Measurements from ENCODE around the gene CR1L.
"Not testable (repeated sequence)": the region's sequence is repeated elsewhere in the genome, so short reads cannot be mapped to it uniquely, and the experiment has no call there.

DNA sequence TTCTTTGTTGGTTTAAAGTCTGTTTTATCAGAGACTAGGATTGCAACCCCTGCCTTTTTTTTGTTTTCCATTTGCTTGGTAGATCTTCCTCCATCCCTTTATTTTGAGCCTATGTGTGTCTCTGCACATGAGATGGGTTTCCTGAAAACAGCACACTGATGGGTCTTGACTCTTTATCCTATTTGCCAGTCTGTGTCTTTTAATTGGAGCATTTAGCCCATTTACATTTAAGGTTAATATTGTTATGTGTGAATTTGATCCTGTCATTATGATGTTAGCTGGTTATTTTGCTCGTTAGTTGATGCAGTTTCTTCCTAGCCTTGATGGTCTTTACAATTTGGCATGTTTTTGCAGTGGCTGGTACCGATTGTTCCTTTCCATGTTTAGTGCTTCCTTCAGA, 16.5 kb downstream of the CR1L start:
- TF ChIP-seq, protein P1, sequence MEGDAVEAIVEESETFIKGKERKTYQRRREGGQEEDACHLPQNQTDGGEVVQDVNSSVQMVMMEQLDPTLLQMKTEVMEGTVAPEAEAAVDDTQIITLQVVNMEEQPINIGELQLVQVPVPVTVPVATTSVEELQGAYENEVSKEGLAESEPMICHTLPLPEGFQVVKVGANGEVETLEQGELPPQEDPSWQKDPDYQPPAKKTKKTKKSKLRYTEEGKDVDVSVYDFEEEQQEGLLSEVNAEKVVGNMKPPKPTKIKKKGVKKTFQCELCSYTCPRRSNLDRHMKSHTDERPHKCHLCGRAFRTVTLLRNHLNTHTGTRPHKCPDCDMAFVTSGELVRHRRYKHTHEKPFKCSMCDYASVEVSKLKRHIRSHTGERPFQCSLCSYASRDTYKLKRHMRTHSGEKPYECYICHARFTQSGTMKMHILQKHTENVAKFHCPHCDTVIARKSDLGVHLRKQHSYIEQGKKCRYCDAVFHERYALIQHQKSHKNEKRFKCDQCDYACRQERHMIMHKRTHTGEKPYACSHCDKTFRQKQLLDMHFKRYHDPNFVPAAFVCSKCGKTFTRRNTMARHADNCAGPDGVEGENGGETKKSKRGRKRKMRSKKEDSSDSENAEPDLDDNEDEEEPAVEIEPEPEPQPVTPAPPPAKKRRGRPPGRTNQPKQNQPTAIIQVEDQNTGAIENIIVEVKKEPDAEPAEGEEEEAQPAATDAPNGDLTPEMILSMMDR (IDR thresholded peaks at IDR 0.05 in 8 of 11, conservative IDR thresholded peaks at IDR 0.05 in 3 of 11), result not testable (repeated sequence)
- TF ChIP-seq POLR2A, POLR2AphosphoS5 (IDR thresholded peaks at IDR 0.05): not testable (repeated sequence)
